Mesendoderm (in vitro differentiated cells): Measurements from ENCODE around the gene TIMM13.

ENCODE experiments used
- DNase-seq: peaks from one replicate; pipeline ENCODE4 v3.0.0; 2013
- H2AK5ac ChIP-seq: 2 replicates; pipeline ENCODE4 v1.6.1; 2013; ENCODE audit warnings: low read length, inconsistent platforms
- H2BK120ac ChIP-seq: 2 replicates; pipeline ENCODE4 v1.6.1; 2013; ENCODE audit warnings: low read depth, mild to moderate bottlenecking, low read length, moderate library complexity, mixed read lengths
- H2BK15ac ChIP-seq: replicated peaks from 2 replicates; pipeline ENCODE4 v1.6.1; 2013; ENCODE audit warnings: low read depth, mild to moderate bottlenecking, moderate library complexity
- H2BK5ac ChIP-seq: 2 replicates; pipeline ENCODE4 v1.6.1; 2013; ENCODE audit warnings: low read length, inconsistent platforms
- H3K18ac ChIP-seq: 2 replicates; pipeline ENCODE4 v1.6.1; 2013; ENCODE audit warnings: mild to moderate bottlenecking, low read length, mixed read lengths
- H3K23ac ChIP-seq: one replicate; pipeline ENCODE4 v1.6.1; 2013; ENCODE audit warnings: low read length
- H3K27ac ChIP-seq: 2 replicates; pipeline ENCODE4 v1.5.1; 2013; ENCODE audit warnings: low read depth, mild to moderate bottlenecking, inconsistent platforms, low read length, moderate library complexity
- H3K27me3 ChIP-seq: 2 replicates; pipeline ENCODE4 v1.6.1; 2013; ENCODE audit warnings: low read length, control low read depth, mild to moderate bottlenecking, inconsistent platforms; ENCODE audit not compliant: insufficient read depth, poor library complexity
- H3K36me3 ChIP-seq: 2 replicates; pipeline ENCODE4 v1.6.1; 2013; ENCODE audit warnings: low read length, inconsistent platforms; ENCODE audit not compliant: control insufficient read depth, insufficient read depth
- H3K4ac ChIP-seq: one replicate; pipeline ENCODE4 v1.6.1; 2013; ENCODE audit warnings: low read depth, mild to moderate bottlenecking, low read length, moderate library complexity
- H3K4me1 ChIP-seq: 2 replicates; pipeline ENCODE4 v1.6.1; 2013; ENCODE audit warnings: low read depth, low read length, inconsistent platforms; ENCODE audit not compliant: control insufficient read depth
- H3K4me2 ChIP-seq: 2 replicates; pipeline ENCODE4 v1.6.1; 2013; ENCODE audit warnings: low read length
- H3K4me3 ChIP-seq: 2 replicates; pipeline ENCODE4 v1.5.1; 2013; ENCODE audit warnings: mild to moderate bottlenecking, low read length
- H3K56ac ChIP-seq: one replicate; pipeline ENCODE4 v1.6.1; 2013; ENCODE audit warnings: low read length
- H3K79me1 ChIP-seq: 2 replicates; pipeline ENCODE4 v1.6.1; 2013; ENCODE audit warnings: low read length, inconsistent platforms
- H3K79me2 ChIP-seq: 2 replicates; pipeline ENCODE4 v1.6.1; 2013; ENCODE audit warnings: mild to moderate bottlenecking, low read length; ENCODE audit not compliant: control insufficient read depth, insufficient read depth
- H3K9ac ChIP-seq: 2 replicates; pipeline ENCODE4 v1.6.1; 2013; ENCODE audit warnings: low read length, inconsistent platforms
- H4K5ac ChIP-seq: one replicate; pipeline ENCODE4 v1.6.1; 2013; ENCODE audit warnings: low read length
- H4K8ac ChIP-seq: one replicate; pipeline ENCODE4 v1.6.1; 2013; ENCODE audit warnings: low read depth, mild to moderate bottlenecking, control low read depth, low read length, moderate library complexity
- WGBS: extraction: QIAGEN DNeasy Blood & Tissue Kit; methylation state at CpG from one replicate; pipeline ENCODE4 v1.1.7; 2013; ENCODE audit warnings: low lambda C conversion rate, missing lambda C conversion rate; ENCODE audit not compliant: insufficient coverage; ENCODE audit errors: extremely low coverage; 5-methylcytosine and 5-hydroxymethylcytosine counted together

The TIMM13 gene

GRCh38 chr19:2423071-2423914 lies 4.1 kb downstream of the TIMM13 start:
- Histone ChIP-seq H2BK5ac (no peak overlapping the region), H3K36me3 (no peaks in the 10 kb centered on the region), H3K27ac (no peak overlapping the region), H3K56ac (no peak overlapping the region), H3K4me3 (no peak overlapping the region), H3K23ac (no peak overlapping the region), H3K27me3 (no peaks in the 10 kb centered on the region), H3K4me2 (no peak overlapping the region), H3K79me2 (peaks cover 15% of the 10 kb centered on the region), H2AK5ac (no peak overlapping the region), H3K4ac (no peak overlapping the region), H2BK15ac (no peak overlapping the region), H3K4me1 (no peaks in the 10 kb centered on the region), H3K79me1 (peaks cover 9% of the 10 kb centered on the region), H4K5ac (no peak overlapping the region), H4K8ac (no peak overlapping the region), H3K18ac (no peak overlapping the region), H3K9ac (no peak overlapping the region), H2BK120ac (no peak overlapping the region)
- no CpG with 5 or more reads among the region's 19 CpGs for WGBS
- DNase-seq: no peak

GRCh38 chr19:2421581-2422306 lies 5.6 kb downstream of the TIMM13 start:
- Histone ChIP-seq H3K79me1 (peaks cover 9% of the 10 kb centered on the region), H3K4ac (no peak overlapping the region), H4K8ac (no peak overlapping the region), H3K36me3 (no peaks in the 10 kb centered on the region), H3K4me1 (no peaks in the 10 kb centered on the region), H3K27ac (no peak overlapping the region), H3K18ac (no peak overlapping the region), H3K9ac (no peak overlapping the region), H3K4me2 (no peak overlapping the region), H2BK5ac (no peak overlapping the region), H2AK5ac (no peak overlapping the region), H3K23ac (no peak overlapping the region), H3K56ac (no peak overlapping the region), H2BK15ac (no peak overlapping the region), H2BK120ac (no peak overlapping the region), H3K4me3 (no peak overlapping the region), H3K27me3 (no peaks in the 10 kb centered on the region), H4K5ac (no peak overlapping the region), H3K79me2 (peaks cover 12% of the 10 kb centered on the region)
- DNase-seq: no peak
- no CpG with 5 or more reads among the region's 23 CpGs for WGBS

- Histone ChIP-seq H2BK15ac (no peak overlapping the region), H3K4me2 (no peak overlapping the region), H3K79me1 (peaks cover 1% of the 10 kb centered on the region)
Observed at GRCh38 chr19:2420490-2420889, 6.9 kb downstream of the TIMM13 start.

GRCh38 chr19:2419754-2420153 lies 7.6 kb downstream of the TIMM13 start:
- Histone ChIP-seq H3K79me1 (peaks cover 1% of the 10 kb centered on the region), H4K8ac (no peak overlapping the region), H3K27ac (no peak overlapping the region), H3K27me3 (no peaks in the 10 kb centered on the region), H2BK15ac (no peak overlapping the region), H3K4ac (no peak overlapping the region), H3K4me3 (no peak overlapping the region), H3K18ac (no peak overlapping the region), H2AK5ac (no peak overlapping the region), H2BK120ac (no peak overlapping the region), H4K5ac (no peak overlapping the region), H3K36me3 (no peaks in the 10 kb centered on the region), H3K4me1 (no peaks in the 10 kb centered on the region), H3K79me2 (no peaks in the 10 kb centered on the region), H3K9ac (no peak overlapping the region), H3K23ac (no peak overlapping the region), H2BK5ac (no peak overlapping the region), H3K56ac (no peak overlapping the region), H3K4me2 (no peak overlapping the region)
- no CpG with 5 or more reads among the region's 7 CpGs for WGBS
- DNase-seq: no peak

More at GRCh38 chr19:2420490-2420889, 6.9 kb downstream of the TIMM13 start:
- Histone ChIP-seq H3K36me3 (no peaks in the 10 kb centered on the region), H3K4me3 (no peak overlapping the region), H3K56ac (no peak overlapping the region), H3K27ac (no peak overlapping the region), H3K27me3 (no peaks in the 10 kb centered on the region), H3K23ac (no peak overlapping the region), H3K18ac (no peak overlapping the region), H2BK5ac (no peak overlapping the region), H2BK120ac (no peak overlapping the region), H3K4ac (no peak overlapping the region), H3K9ac (no peak overlapping the region), H4K5ac (no peak overlapping the region), H2AK5ac (no peak overlapping the region), H4K8ac (no peak overlapping the region), H3K4me1 (no peaks in the 10 kb centered on the region), H3K79me2 (peaks cover under 1% of the 10 kb centered on the region)
- no CpG with 5 or more reads among the region's 2 CpGs for WGBS
- DNase-seq: no peak

- H3K79me1 ChIP-seq: no peaks in the 10 kb centered on the region
- H3K56ac ChIP-seq: no peak overlapping the region
- H3K27ac ChIP-seq: no peak overlapping the region
- DNase-seq: no peak
- no peak overlapping the region for H2BK5ac ChIP-seq
- H3K27me3 ChIP-seq: no peaks in the 10 kb centered on the region
- H3K4me1 ChIP-seq: no peaks in the 10 kb centered on the region
- WGBS: no CpG with 5 or more reads among the region's 13 CpGs
- H3K18ac ChIP-seq: no peak overlapping the region
- no peak overlapping the region for H2BK15ac ChIP-seq
- H3K4me2 ChIP-seq: no peak overlapping the region
- H4K8ac ChIP-seq: no peak overlapping the region
- H2BK120ac ChIP-seq: no peak overlapping the region
- H3K9ac ChIP-seq: no peak overlapping the region
- no peak overlapping the region for H4K5ac ChIP-seq
- H3K36me3 ChIP-seq: no peaks in the 10 kb centered on the region
- no peak overlapping the region for H2AK5ac ChIP-seq
- no peak overlapping the region for H3K4ac ChIP-seq
- H3K4me3 ChIP-seq: no peak overlapping the region
- no peak overlapping the region for H3K23ac ChIP-seq
- no peaks in the 10 kb centered on the region for H3K79me2 ChIP-seq
Observed at GRCh38 chr19:2417881-2418406, 9.4 kb downstream of the TIMM13 start.
